Neutrophil (primary cell): Measurements from ENCODE around the gene ZBTB32.

Experiments
- H3K27ac ChIP-seq: fragments of 200-600 bp; sonication (generic); 2 replicates; pipeline ENCODE4 v1.5.1; 2016; ENCODE audit warnings: mild to moderate bottlenecking, moderate library complexity
- H3K27me3 ChIP-seq: fragments of 200-600 bp; sonication (generic); 2 replicates; pipeline ENCODE4 v1.6.0; 2016; ENCODE audit warnings: mild to moderate bottlenecking
- H3K36me3 ChIP-seq: fragments of 200-600 bp; sonication (generic); 2 replicates; pipeline ENCODE4 v1.5.1; 2017
- H3K4me1 ChIP-seq, 2 experiments: fragments of 200-600 bp in 1 of 2; sonication (generic) in 1 of 2; 1 replicate in 1 of 2; 2 replicates in 1 of 2; pipeline versions ENCODE4 v1.5.1 to v1.6.1; 2013 to 2016; ENCODE audit warnings: low read depth in 1 of 2, low read length in 1 of 2, mild to moderate bottlenecking in 1 of 2, moderate library complexity in 1 of 2; ENCODE audit not compliant: control insufficient read depth in 1 of 2, insufficient read depth in 1 of 2
- H3K4me3 ChIP-seq, 2 experiments: fragments of 200-600 bp in 1 of 2; sonication (generic) in 1 of 2; 1 replicate in 1 of 2; 2 replicates in 1 of 2; pipeline ENCODE4 v1.5.1; 2013 to 2016; ENCODE audit warnings: low read depth in 1 of 2, low read length in 1 of 2, mild to moderate bottlenecking in 1 of 2, moderate library complexity in 1 of 2
- H3K9me3 ChIP-seq: fragments of 200-600 bp; sonication (generic); 2 replicates; pipeline ENCODE4 v1.5.1; 2016
- CTCF ChIP-seq: fragments of 200-600 bp; sonication (generic); IDR thresholded peaks from 2 replicates; pipeline ENCODE4 v1.5.1; 2016; ENCODE audit warnings: antibody characterized with exemption

The ZBTB32 gene

GRCh38 chr19:35734889-35735288 lies 30.5 kb downstream of the ZBTB32 start:
- Histone ChIP-seq H3K27ac (no peak overlapping the region), H3K4me3 (no peak overlapping the region), H3K27me3 (no peaks in the 10 kb centered on the region), H3K9me3 (no peaks in the 10 kb centered on the region), H3K36me3 (peaks cover 100% of the 10 kb centered on the region), H3K4me1 (peaks cover 5 to 6% of the 10 kb centered on the region in 2 experiments)
- no peak for TF ChIP-seq CTCF

GRCh38 chr19:35736913-35737886 lies 32.8 kb downstream of the ZBTB32 start:
- Histone ChIP-seq H3K27me3 (no peaks in the 10 kb centered on the region), H3K4me3 (no peak overlapping the region), H3K36me3 (peaks cover 77% of the 10 kb centered on the region), H3K9me3 (no peaks in the 10 kb centered on the region), H3K27ac (peak overlapping the region; percentile 19), H3K4me1 (peaks cover 26 to 29% of the 10 kb centered on the region in 2 experiments)
- no peak for TF ChIP-seq CTCF

- H3K4me1 ChIP-seq, result peaks cover 36 to 39% of the 10 kb centered on the region in 2 experiments
- H3K4me3 ChIP-seq, result no peak overlapping the region
- no peaks in the 10 kb centered on the region for H3K9me3 ChIP-seq
- no peaks in the 10 kb centered on the region for H3K27me3 ChIP-seq
- no peak for TF ChIP-seq CTCF
- H3K36me3 ChIP-seq, result peaks cover 66% of the 10 kb centered on the region
- H3K27ac ChIP-seq, result peak overlapping the region; percentile 98
Observed at GRCh38 chr19:35738021-35738886, 33.9 kb downstream of the ZBTB32 start.

- TF ChIP-seq CTCF, result no peak
- Histone ChIP-seq H3K4me1 (peaks cover 40 to 44% of the 10 kb centered on the region in 2 experiments), H3K36me3 (peaks cover 60% of the 10 kb centered on the region), H3K4me3 (no peak overlapping the region), H3K27ac (peak overlapping the region; percentile 98), H3K9me3 (no peaks in the 10 kb centered on the region), H3K27me3 (no peaks in the 10 kb centered on the region)
Observed at GRCh38 chr19:35738887-35739229, 34.5 kb downstream of the ZBTB32 start.

GRCh38 chr19:35739275-35740107 lies 35.1 kb downstream of the ZBTB32 start:
- Histone ChIP-seq H3K27ac (peak overlapping the region; percentile 98), H3K27me3 (no peaks in the 10 kb centered on the region), H3K36me3 (peaks cover 54% of the 10 kb centered on the region), H3K9me3 (no peaks in the 10 kb centered on the region), H3K4me1 (peaks cover 46 to 50% of the 10 kb centered on the region in 2 experiments), H3K4me3 (peak overlapping the region; percentile 91 to 93)
- TF ChIP-seq CTCF, result no peak
